GM10248 (cell line): ENCODE results near the gene VPS33B.
"Not testable (repeated sequence)": the region's sequence is repeated elsewhere in the genome, so short reads cannot be mapped to it uniquely, and the experiment has no call there.

Source experiments
- CTCF ChIA-PET: fragments of 300-600 bp; sonication (Branson Sonifier 250); formaldehyde crosslinking; extraction: SDS; loops from one replicate; lab custom pipeline; 2021; ENCODE audit warnings: antibody characterized with exemption; lab: Yijun Ruan, JAX
- POLR2A ChIA-PET: fragments of 350-650 bp; sonication (Branson Sonifier 250); formaldehyde crosslinking; extraction: SDS; loops from one replicate; lab custom pipeline; 2020; ENCODE audit warnings: antibody characterized with exemption; lab: Yijun Ruan, JAX
- DNase-seq: peaks from one replicate; pipeline ENCODE4 v3.0.0; 2012; ENCODE audit errors: extremely low spot score
- TF ChIP-seq, protein P1 (sequence below): IDR thresholded peaks from 2 replicates; pipeline ENCODE4 v1.5.1; 2012; ENCODE audit warnings: mild to moderate bottlenecking, low read depth; ENCODE audit errors: extremely low read depth, missing control alignments, control extremely low read depth

The VPS33B gene

DNA sequence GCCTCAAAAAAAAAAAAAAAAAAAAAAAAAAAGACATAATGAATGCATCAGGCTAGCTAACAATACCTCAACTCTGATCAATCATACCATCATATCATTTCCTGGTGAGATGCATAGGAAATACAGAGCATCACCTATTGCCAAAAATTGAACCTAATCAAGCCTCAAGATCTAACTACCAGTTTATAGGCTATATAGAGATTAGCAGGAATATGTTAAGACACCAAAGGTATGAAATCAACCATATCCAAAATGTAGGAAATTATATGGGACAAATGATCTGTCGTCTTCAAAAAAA, 387 bp upstream of the VPS33B start:
- ChIA-PET CTCF (interaction anchor here (1.3 to 4.3 kb wide), 8 partner anchors 10 to 249 kb away, joined by 3 to 37 read pairs (median 6); no protein-coding TSS in a partner anchor), POLR2A (no interaction called here)
- TF ChIP-seq, protein P1, sequence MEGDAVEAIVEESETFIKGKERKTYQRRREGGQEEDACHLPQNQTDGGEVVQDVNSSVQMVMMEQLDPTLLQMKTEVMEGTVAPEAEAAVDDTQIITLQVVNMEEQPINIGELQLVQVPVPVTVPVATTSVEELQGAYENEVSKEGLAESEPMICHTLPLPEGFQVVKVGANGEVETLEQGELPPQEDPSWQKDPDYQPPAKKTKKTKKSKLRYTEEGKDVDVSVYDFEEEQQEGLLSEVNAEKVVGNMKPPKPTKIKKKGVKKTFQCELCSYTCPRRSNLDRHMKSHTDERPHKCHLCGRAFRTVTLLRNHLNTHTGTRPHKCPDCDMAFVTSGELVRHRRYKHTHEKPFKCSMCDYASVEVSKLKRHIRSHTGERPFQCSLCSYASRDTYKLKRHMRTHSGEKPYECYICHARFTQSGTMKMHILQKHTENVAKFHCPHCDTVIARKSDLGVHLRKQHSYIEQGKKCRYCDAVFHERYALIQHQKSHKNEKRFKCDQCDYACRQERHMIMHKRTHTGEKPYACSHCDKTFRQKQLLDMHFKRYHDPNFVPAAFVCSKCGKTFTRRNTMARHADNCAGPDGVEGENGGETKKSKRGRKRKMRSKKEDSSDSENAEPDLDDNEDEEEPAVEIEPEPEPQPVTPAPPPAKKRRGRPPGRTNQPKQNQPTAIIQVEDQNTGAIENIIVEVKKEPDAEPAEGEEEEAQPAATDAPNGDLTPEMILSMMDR, result no peak
- DNase-seq, result no peak

- no peak for DNase-seq
- CTCF ChIA-PET, result interaction anchor here (0.7 to 4.3 kb wide), 15 partner anchors 10 to 250 kb away, joined by 3 to 37 read pairs (median 6); no protein-coding TSS in a partner anchor
- TF ChIP-seq, protein P1, result no peak
- POLR2A ChIA-PET, result interaction anchor here (0.9 kb wide), 1 partner anchor 65 kb away, joined by 5 read pairs; no protein-coding TSS in a partner anchor
Observed at GRCh38 chr15:91021516-91022074, 799 bp downstream of the VPS33B start.

GRCh38 chr15:91018158-91018557, 4.2 kb downstream of the VPS33B start:
- ChIA-PET POLR2A (no interaction called here), CTCF (interaction anchor here (2.6 kb wide), 1 partner anchor 15 kb away, joined by 11 read pairs; no protein-coding TSS in a partner anchor)

DNA sequence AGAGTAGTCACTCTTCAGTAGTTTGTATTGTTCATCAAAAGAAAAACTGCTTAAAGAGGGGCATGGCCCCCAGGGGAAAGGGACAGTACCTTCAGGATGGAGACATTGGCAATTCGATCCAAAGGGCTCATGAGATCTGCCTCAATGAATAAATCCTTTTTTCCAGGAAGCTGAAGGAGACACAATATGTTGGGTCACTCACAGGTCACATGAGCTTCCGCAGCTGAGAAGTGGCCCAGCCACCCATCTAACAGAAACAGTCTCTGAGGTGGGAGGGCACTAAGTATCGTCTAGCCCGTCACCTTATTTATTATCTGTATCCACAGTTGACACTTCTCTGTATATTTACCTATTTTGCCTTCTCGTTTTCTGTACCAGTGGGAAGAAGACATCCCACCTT, 4.7 kb downstream of the VPS33B start:
- ChIA-PET POLR2A (no interaction called here), CTCF (interaction anchor here (2.6 kb wide), 1 partner anchor 16 kb away, joined by 11 read pairs; no protein-coding TSS in a partner anchor)
- TF ChIP-seq, protein P1, result no peak
- no peak for DNase-seq

More at GRCh38 chr15:91018158-91018557, 4.2 kb downstream of the VPS33B start:
- TF ChIP-seq, protein P1, result no peak
- DNase-seq, result no peak

GRCh38 chr15:91013701-91014100, 8.7 kb downstream of the VPS33B start:
- CTCF ChIA-PET, result interaction anchor here (1.5 to 2.2 kb wide), 2 partner anchors 19 to 28 kb away, joined by 4 to 9 read pairs; no protein-coding TSS in a partner anchor
- DNase-seq, POLR2A ChIA-PET: not testable (repeated sequence)

GRCh38 chr15:91007266-91007665, 15.1 kb downstream of the VPS33B start:
- TF ChIP-seq, protein P1, result no peak
- DNase-seq, result no peak
- CTCF ChIA-PET, result interaction anchor here (1.2 to 2.2 kb wide), 4 partner anchors 11 to 50 kb away, joined by 3 to 11 read pairs (median 8); partner anchors contain the start of gene VPS33B
- POLR2A ChIA-PET, result no interaction called here

- ChIA-PET POLR2A (no interaction called here), CTCF (interaction anchor here (1.5 kb wide), 1 partner anchor 32 kb away, joined by 4 read pairs; no protein-coding TSS in a partner anchor)
- TF ChIP-seq, protein P1, result no peak
- no peak for DNase-seq
Observed at GRCh38 chr15:91001209-91001608, 21.2 kb downstream of the VPS33B start.
